GM18526 (cell line): ENCODE measurements around the gene ERAP2.

Source experiments
- POLR2A ChIP-seq: IDR thresholded peaks from 3 replicates; pipeline ENCODE4 v1.6.1; 2011; ENCODE audit not compliant: insufficient read length; ENCODE audit errors: extremely low read depth

The ERAP2 gene

GRCh38 chr5:96911139-96911538, 34.8 kb downstream of the ERAP2 start:
- no peak for TF ChIP-seq POLR2A

- TF ChIP-seq POLR2A, result no peak
These were observed 36.9 kb downstream of the ERAP2 start for GRCh38 chr5:96913233-96913632.

- TF ChIP-seq POLR2A, result no peak
These were observed 43.5 kb downstream of the ERAP2 start for GRCh38 chr5:96919754-96920197.

GRCh38 chr5:96920744-96921355, 44.5 kb downstream of the ERAP2 start:
- no peak for TF ChIP-seq POLR2A

GRCh38 chr5:96922499-96923244, 46.4 kb downstream of the ERAP2 start:
- TF ChIP-seq POLR2A, result no peak

- TF ChIP-seq POLR2A, result no peak
These were observed 47.7 kb downstream of the ERAP2 start for GRCh38 chr5:96924016-96924443.

- TF ChIP-seq POLR2A, result no peak
These were observed 50.0 kb downstream of the ERAP2 start for GRCh38 chr5:96926276-96926675.

- TF ChIP-seq POLR2A, result no peak
These were observed 50.7 kb downstream of the ERAP2 start for GRCh38 chr5:96927008-96927407.

GRCh38 chr5:96928931-96929708, 52.8 kb downstream of the ERAP2 start:
- TF ChIP-seq POLR2A, result no peak

- no peak for TF ChIP-seq POLR2A
These were observed 53.8 kb downstream of the ERAP2 start for GRCh38 chr5:96930058-96930457.

- no peak for TF ChIP-seq POLR2A
These were observed 54.3 kb downstream of the ERAP2 start for GRCh38 chr5:96930589-96930988.

GRCh38 chr5:96931605-96932004, 55.3 kb downstream of the ERAP2 start:
- TF ChIP-seq POLR2A, result no peak

GRCh38 chr5:96932026-96932425, 55.7 kb downstream of the ERAP2 start:
- TF ChIP-seq POLR2A, result no peak

GRCh38 chr5:96933764-96934707, 57.7 kb downstream of the ERAP2 start:
- no peak for TF ChIP-seq POLR2A
